ENCODE data around the gene RHOB.

RHOB gene

DNA sequence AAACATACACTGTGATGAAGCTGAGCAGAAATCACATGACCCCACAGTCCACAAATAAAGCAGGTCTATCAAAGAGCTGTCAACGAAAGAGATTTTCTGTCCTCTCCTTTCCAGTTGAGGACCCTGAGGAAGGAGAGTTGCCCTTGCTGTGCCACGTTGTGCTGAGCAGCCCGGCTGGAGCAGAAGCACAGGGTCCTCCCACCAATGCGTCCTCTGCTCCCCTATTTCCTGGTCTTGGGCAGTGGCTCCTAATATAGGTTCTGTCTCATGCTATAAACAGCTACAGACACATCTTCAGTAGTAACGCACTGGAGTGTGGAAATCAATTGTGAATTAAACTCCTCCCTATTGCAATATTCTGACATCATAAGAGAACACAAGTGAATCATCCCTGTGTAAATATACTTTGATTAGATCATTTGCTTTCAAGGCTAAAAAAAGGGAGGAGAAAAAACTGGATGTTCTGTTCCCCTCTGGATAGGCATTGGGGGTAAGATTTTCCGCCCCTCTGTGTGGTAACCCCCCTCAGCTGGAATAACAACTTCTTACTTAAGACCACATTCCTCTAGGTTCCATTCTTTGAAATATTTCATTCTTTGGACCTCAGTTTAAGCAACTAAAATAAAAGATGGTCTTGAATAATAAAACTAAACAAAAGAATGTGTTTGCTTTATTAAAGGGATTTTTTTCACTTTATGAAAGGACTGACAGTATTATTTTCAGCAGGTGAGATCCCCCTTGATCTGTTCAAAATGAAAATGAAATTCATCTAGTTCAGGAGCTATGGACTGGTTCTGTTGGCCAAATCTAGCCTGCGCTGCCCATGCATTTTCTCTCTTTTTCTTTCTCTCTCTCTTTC is 8.3 kb upstream of the RHOB start:
- no peak for ATAC-seq
- DNase-seq, result no peak

GRCh38 chr2:20439193-20439475 is 7.7 kb upstream of the RHOB start:
- ATAC-seq (no peak), DNase-seq (no peak)

DNA sequence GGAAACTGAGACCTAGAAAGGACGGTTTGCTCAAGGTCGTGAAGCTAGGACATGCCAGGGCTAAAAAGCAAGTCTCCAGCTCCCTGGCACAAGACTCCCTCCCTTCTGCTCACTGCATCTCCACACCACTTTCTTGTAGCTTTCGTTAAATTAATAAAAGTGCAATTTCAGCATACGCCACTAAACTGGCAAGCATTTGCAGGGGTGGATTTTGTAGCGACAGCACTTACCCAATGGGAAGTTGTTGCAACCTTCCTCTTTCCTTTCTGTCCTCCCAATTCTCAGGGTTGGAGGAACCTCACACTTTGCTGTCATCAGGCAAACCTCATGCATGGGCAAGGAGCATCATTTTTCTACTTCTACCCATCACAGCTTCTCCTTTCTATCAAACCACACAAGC is 7.4 kb upstream of the RHOB start:
- ATAC-seq (no peak), DNase-seq (no peak)

- ATAC-seq, result no peak
- DNase-seq, result no peak
Observed at GRCh38 chr2:20440001-20440560, 6.8 kb upstream of the RHOB start.

- DNase-seq (no peak), ATAC-seq (no peak)
Observed at GRCh38 chr2:20443276-20443920, 3.5 kb upstream of the RHOB start.

GRCh38 chr2:20444101-20444992 is 2.5 kb upstream of the RHOB start:
- DNase-seq, result no peak
- ATAC-seq, result no peak

- ATAC-seq (no peak), DNase-seq (no peak)
Observed at GRCh38 chr2:20444993-20445910, 1.6 kb upstream of the RHOB start.

DNA sequence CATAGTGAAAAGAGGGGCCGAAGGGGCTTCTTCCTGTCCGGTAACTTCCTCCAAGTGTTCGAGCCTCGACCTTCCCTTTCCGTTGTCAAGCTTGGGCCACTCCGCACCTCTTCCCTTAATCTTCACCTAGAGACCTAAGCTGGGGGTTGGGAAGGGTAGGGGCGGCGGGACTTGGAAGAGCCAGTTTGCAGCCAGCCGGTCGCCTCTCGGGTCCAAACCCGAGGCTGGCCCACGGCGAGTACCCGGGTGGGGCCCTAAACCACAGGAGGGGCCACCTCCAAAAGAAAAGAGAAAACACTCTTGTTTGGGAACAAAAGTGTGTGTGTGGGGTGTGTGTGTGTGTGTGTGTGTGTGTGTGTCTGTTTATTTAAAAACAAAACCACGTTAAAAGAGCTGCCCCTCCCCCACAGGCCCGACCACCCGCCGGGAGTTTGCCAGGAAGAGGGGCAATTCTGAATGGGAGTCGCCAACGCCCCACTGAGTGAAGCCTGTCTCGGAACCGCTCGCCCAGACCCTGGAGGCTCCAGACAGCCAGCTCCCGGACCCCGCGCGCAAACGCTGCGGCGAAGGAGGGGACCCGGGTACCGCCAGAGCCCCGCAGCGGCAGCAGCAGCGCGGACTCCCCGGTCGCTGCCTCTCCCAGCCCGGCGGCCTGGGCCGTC is 488 bp upstream of the RHOB start:
- DNase-seq (no peak), ATAC-seq (no peak)

DNA sequence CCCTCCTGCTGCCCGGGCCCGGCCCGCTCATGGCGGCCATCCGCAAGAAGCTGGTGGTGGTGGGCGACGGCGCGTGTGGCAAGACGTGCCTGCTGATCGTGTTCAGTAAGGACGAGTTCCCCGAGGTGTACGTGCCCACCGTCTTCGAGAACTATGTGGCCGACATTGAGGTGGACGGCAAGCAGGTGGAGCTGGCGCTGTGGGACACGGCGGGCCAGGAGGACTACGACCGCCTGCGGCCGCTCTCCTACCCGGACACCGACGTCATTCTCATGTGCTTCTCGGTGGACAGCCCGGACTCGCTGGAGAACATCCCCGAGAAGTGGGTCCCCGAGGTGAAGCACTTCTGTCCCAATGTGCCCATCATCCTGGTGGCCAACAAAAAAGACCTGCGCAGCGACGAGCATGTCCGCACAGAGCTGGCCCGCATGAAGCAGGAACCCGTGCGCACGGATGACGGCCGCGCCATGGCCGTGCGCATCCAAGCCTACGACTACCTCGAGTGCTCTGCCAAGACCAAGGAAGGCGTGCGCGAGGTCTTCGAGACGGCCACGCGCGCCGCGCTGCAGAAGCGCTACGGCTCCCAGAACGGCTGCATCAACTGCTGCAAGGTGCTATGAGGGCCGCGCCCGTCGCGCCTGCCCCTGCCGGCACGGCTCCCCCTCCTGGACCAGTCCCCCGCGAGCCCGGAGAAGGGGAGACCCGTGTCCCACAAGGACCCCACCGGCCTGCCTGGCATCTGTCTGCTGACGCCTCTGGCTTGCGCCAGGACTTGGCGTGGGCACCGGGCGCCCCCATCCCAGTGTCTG is 767 bp downstream of the RHOB start:
- DNase-seq (peak; percentile 38), ATAC-seq (peak; percentile 7)

- no peak for DNase-seq
- ATAC-seq, result no peak
Observed at GRCh38 chr2:20448246-20448976, 1.5 kb downstream of the RHOB start.

GRCh38 chr2:20448977-20449306 is 2.1 kb downstream of the RHOB start:
- no peak for ATAC-seq
- no peak for DNase-seq

DNA sequence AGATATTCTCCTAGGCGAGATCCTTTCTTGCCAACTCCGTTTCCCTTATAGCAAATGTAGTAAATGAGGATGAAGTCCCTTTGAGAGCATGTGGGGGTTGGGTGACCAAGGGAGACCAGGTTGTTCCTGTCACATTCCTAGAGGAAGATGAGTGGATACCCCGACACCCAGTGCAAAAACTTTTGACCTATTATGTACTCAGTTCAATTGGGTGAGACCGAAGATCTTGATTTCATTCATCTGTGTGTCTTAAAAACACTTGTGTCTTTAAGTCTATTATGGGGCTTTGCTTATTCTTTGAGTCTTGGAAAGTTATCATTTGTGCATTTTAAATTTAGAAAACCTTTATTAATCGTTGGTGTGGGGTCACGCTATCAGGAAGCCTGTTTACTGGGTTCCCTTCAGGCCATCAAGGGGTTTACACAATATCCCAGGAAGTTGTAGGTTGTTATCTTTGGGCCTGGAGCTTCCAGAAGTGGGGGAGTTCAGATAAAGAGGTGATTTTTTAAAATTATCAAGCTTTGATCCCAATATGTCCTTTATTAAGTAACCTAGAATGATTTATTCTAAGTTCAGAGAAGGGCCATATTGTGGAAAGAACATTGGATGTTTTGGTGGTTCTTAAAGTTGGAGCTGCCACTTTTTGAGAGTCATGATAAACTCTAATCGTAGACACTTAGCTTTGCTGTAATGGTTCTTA is 2.8 kb downstream of the RHOB start:
- DNase-seq (no peak), ATAC-seq (no peak)

DNA sequence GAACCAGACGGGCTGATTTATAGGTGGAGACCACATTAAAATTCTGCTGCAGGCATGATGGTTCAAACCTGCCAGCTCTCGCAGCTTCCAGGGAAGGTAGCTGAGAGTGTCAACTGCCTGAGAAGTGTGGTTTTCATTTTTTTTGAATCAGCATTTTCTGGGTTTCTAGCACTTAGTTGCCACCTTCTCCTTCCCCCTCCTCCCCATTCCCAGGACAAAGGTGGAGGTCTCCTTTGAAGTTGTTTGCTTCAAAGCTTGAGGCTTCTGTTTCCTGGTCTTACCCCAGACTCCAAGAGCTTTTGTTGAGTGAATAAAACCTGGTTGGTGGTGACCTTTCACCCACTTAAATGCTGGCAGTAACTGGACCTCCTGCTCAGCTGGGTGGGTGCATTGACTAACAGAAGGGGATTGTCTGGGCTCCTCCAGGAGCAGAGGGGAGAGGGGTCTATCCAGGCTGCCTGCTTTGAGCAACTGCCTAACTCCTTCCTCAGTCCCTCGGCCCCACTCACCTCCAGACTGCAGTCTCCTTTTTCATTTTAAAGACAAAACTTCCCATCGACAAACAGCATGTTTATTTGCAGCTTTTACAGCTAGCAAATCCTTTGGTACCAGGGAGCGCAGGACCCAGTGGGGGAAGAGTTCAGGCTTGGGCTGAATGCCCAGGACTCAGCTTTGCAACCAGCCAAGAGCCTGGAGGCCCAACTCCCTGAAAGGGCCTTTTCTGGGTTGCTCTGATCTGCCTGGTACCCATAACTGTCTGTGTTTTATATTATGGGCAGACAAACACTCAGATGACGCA is 3.5 kb downstream of the RHOB start:
- DNase-seq (no peak), ATAC-seq (no peak)

DNA sequence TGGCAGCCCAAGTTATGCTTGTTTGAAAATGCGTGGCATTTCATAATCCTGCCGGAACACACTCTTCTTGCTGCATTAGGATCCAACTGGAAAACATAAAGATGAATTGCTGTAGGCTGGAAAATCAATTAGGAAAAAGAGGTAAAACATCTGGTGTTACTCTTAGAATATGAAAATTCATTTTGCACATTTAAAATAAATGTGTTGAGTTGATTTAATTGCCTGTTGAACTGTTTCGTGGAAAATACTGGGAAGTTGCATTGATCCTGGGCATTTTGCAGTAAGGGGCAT is 4.1 kb downstream of the RHOB start:
- ATAC-seq, result no peak

GRCh38 chr2:20451341-20451740 is 4.5 kb downstream of the RHOB start:
- ATAC-seq (no peak), DNase-seq (no peak)

More for the DNA sequence above, 4.1 kb downstream of the RHOB start:
- no peak for DNase-seq

- ATAC-seq, result no peak
- DNase-seq, result no peak
Observed at GRCh38 chr2:20451761-20452499, 5.1 kb downstream of the RHOB start.

- DNase-seq, result no peak
- ATAC-seq, result no peak
Observed at GRCh38 chr2:20452551-20452950, 5.7 kb downstream of the RHOB start.

DNA sequence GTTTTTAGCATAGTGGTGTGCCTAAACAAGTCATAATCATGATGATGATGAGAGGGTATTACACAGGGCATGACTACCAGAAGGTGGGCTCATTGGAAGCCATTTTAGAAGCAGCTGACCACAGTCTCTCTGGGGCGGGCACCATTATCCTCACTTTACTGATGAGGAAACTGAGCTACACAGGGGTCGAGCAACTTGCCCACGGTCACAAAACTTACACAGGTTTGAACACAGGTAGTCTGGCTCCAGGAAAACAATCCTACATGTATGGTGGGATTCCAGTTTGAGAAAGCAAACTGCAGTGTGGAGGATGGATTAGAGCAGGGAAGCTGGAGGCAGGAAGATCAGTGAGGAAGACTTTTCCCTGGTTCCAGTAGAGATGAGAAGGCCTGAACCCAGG is 6.2 kb downstream of the RHOB start:
- DNase-seq, result no peak
- ATAC-seq, result no peak

Measured in stimulated activated naive CD8-positive, alpha-beta T cell treated with anti-CD3 and anti-CD28 coated beads, Interleukin-15, Interleukin-2, amounts not matched to agents 100 U/mL and 50 U/mL, for 24 hours (primary cell).